Mucosa of rectum (tissue), 2 donors: ENCODE measurements around the gene MRPS12.
"Not testable (repeated sequence)": the region's sequence is repeated elsewhere in the genome, so short reads cannot be mapped to it uniquely, and the experiment has no call there.

Experiments
- H3K27ac ChIP-seq, 2 donors: one replicate each; pipeline ENCODE4 v1.7.0; 2013; ENCODE audit warnings: inconsistent platforms in 2 of 2, low read depth in 2 of 2, low read length in 2 of 2
- H3K27me3 ChIP-seq, 2 donors: one replicate each; pipeline ENCODE4 v1.7.0; 2013; ENCODE audit warnings: low read length in 2 of 2; ENCODE audit not compliant: control insufficient read depth in 2 of 2, insufficient read depth in 2 of 2
- H3K36me3 ChIP-seq, 2 donors: one replicate each; pipeline ENCODE4 v1.7.0; 2013; ENCODE audit warnings: low read length in 2 of 2; ENCODE audit not compliant: control insufficient read depth in 2 of 2, insufficient read depth in 2 of 2
- H3K4me1 ChIP-seq, 2 donors: one replicate each; pipeline ENCODE4 v1.7.0; 2013; ENCODE audit warnings: low read length in 2 of 2, mild to moderate bottlenecking in 1 of 2; ENCODE audit not compliant: control insufficient read depth in 2 of 2, insufficient read depth in 2 of 2
- H3K4me3 ChIP-seq, 2 donors: one replicate each; pipeline ENCODE4 v1.7.0; 2013; ENCODE audit warnings: low read length in 2 of 2
- H3K9ac ChIP-seq, 2 donors: one replicate each; pipeline ENCODE4 v1.7.0; 2013; ENCODE audit warnings: low read length in 2 of 2, low read depth in 1 of 2, mild to moderate bottlenecking in 1 of 2
- H3K9me3 ChIP-seq, 2 donors: one replicate each; pipeline ENCODE4 v1.7.0; 2013; ENCODE audit warnings: low read length in 2 of 2; ENCODE audit not compliant: control insufficient read depth in 2 of 2
- donor health status: healthy.
- donor health status: Normal muscosa, but diverticular disease.

The MRPS12 gene

DNA sequence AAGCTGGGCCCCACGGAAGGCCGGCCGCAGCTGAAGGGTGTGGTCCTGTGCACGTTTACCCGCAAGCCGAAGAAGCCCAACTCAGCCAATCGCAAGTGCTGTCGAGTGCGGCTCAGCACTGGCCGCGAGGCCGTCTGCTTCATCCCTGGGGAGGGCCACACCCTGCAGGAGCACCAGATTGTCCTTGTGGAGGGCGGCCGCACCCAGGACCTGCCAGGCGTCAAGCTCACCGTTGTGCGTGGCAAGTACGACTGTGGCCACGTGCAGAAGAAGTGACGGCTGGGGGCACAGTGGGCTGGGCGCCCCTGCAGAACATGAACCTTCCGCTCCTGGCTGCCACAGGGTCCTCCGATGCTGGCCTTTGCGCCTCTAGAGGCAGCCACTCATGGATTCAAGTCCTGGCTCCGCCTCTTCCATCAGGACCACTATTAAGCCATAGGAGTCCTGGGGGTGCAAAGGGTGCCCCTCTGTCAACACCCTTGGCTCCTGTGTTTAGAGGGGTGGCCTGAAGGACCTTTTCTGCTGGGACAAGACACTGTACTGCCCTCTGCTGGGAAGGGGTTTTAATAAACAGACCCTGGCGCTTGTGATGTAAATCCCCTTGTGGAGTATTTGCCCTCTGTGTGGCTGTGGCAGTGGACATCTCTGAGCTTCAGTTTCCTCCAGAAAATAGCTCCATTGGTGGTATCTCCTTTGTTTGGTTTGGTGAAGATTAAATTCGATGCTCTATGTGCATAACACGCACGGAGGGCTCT, 1.9 kb downstream of the MRPS12 start:
- H3K36me3 ChIP-seq = peaks cover 6 to 13% of the 10 kb centered on the region in 2 donors
- no peak overlapping the region for H3K4me3 ChIP-seq
- H3K4me1 ChIP-seq = peaks cover 8 to 13% of the 10 kb centered on the region in 2 donors
- H3K9ac ChIP-seq = no peak overlapping the region
- no peaks in the 10 kb centered on the region for H3K27me3 ChIP-seq
- H3K27ac ChIP-seq = no peak overlapping the region
- H3K9me3 ChIP-seq = no peaks in the 10 kb centered on the region

DNA sequence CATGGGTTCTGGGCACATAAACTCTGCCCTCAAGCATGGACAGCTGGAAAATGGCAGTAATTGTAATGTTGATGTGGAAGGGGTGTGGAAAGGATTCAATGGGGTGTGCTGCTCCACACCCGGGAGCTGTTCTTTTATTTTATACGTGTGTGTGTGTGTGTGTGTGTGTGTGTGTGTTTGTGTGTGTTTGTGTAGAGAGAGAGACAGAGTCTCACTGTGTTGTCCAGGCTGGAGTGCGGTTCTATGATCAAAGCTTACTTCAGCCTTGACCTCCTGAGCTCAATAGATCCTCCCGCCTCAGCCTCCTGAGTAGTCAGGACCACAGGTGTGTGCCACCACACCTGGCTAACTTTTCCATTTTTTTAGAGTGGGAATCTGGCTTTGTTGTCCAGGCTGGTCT, 2.8 kb downstream of the MRPS12 start:
- H3K4me1 ChIP-seq = peaks cover 8 to 13% of the 10 kb centered on the region in 2 donors
- H3K36me3 ChIP-seq = peaks cover 6 to 13% of the 10 kb centered on the region in 2 donors
- no peak overlapping the region for H3K4me3 ChIP-seq
- no peaks in the 10 kb centered on the region for H3K27me3 ChIP-seq
- H3K27ac ChIP-seq = no peak overlapping the region
- no peak overlapping the region for H3K9ac ChIP-seq
- no peaks in the 10 kb centered on the region for H3K9me3 ChIP-seq

DNA sequence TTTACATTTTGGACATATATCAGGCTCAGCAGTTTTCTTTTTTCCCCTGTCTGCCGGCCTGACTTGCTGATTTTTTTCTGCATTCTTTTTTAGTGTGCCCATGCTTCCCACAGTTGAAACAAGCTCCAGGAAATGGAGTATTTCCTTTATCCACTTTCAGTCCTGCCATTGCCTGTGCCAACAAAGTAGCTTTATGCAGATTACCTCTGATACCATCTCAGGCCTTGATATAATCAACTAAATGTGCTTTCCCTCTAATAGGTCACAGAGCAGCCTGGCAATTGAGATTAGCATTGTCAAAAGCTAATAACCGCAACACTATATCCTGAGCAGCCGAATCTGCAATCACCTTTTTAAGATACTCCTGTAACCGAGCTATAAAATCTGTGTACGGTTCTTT, 9.2 kb downstream of the MRPS12 start:
- H3K9ac ChIP-seq = no peak overlapping the region
- H3K9me3 ChIP-seq = no peaks in the 10 kb centered on the region
- no peaks in the 10 kb centered on the region for H3K36me3 ChIP-seq
- H3K27ac ChIP-seq = no peak overlapping the region
- H3K4me1 ChIP-seq = no peaks in the 10 kb centered on the region
- H3K27me3 ChIP-seq = no peaks in the 10 kb centered on the region
- no peak overlapping the region for H3K4me3 ChIP-seq

DNA sequence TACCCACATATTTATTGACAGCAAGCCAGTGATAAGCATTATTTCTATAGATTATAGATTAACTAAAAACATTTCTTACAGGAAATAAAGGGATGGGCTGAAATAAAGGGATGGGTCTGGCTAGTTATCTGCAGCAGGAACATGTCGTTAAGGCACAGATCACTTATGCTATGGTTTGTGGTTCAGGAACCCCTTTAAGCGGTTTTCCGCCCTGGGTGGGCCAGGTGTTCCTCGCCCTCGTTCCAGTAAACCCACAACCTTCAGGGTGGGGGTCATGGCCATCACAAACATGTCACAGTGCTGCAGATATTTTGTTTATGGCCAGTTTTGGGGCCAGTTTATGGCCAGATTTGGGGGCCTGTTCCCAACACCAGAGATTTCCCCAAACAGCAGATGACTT, 10.7 kb downstream of the MRPS12 start:
- H3K27ac ChIP-seq, H3K27me3 ChIP-seq, H3K4me1 ChIP-seq, H3K9me3 ChIP-seq, H3K36me3 ChIP-seq, H3K4me3 ChIP-seq, H3K9ac ChIP-seq: not testable (repeated sequence)

DNA sequence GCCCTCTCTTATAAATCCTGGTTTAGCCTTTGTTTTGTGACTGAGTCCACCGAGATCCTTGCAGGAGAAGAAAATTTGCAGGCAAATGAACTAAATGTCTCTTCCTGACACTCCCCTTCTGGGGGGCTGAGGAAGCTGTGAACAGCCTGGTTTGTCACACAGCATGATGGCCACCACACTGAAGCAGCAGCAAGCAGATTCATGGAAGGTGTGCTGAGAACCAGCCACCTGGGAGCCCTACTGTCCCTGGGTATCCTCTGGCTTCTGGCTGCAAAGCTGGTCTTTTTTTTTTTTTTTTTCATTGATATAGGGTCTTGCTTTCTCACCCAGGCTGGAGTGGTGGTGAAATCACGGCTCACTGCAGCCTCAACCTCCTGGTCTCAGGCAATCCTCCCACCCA, 11.2 kb downstream of the MRPS12 start:
- Histone ChIP-seq H3K4me3 (no peak overlapping the region), H3K36me3 (no peaks in the 10 kb centered on the region), H3K9ac (no peak overlapping the region), H3K9me3 (no peaks in the 10 kb centered on the region), H3K27ac (no peak overlapping the region), H3K4me1 (no peaks in the 10 kb centered on the region), H3K27me3 (no peaks in the 10 kb centered on the region)

- Histone ChIP-seq H3K9me3 (no peaks in the 10 kb centered on the region), H3K4me3 (no peak overlapping the region), H3K4me1 (no peaks in the 10 kb centered on the region), H3K9ac (no peak overlapping the region), H3K27ac (no peak overlapping the region), H3K36me3 (no peaks in the 10 kb centered on the region), H3K27me3 (no peaks in the 10 kb centered on the region)
Observed at GRCh38 chr19:38942471-38943181, 11.9 kb downstream of the MRPS12 start.

DNA sequence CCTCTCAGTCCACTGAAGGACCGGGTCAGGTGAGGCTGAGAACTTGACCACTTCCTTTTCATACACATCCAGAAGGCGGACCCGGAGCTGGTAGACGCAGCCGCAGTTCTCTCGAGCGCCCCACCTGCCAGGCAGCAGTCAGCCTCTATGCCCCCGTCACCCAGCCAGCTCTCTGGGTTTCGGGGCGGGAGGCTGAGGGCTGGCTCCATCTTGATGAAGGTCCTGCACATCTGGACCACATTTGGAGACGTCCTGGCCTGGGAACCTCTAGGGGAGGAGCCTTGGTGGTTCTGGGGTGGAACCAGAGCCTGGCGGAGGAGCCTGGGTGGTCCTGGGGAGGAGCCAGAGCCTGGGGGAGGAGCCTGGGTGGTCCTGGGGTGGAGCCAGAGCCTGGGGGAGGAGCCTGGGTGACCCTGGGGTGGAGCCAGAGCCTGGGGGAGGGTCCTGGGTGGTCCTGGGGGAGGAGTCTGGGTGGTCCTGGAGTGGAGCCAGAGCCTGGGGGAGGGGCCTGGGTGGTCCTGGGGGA, 14.3 kb downstream of the MRPS12 start:
- Histone ChIP-seq H3K9ac (no peak overlapping the region), H3K4me1 (peaks cover 0 to under 1% of the 10 kb centered on the region in 2 donors), H3K9me3 (no peaks in the 10 kb centered on the region), H3K27ac (no peak overlapping the region), H3K36me3 (no peaks in the 10 kb centered on the region), H3K27me3 (no peaks in the 10 kb centered on the region), H3K4me3 (no peak overlapping the region)

DNA sequence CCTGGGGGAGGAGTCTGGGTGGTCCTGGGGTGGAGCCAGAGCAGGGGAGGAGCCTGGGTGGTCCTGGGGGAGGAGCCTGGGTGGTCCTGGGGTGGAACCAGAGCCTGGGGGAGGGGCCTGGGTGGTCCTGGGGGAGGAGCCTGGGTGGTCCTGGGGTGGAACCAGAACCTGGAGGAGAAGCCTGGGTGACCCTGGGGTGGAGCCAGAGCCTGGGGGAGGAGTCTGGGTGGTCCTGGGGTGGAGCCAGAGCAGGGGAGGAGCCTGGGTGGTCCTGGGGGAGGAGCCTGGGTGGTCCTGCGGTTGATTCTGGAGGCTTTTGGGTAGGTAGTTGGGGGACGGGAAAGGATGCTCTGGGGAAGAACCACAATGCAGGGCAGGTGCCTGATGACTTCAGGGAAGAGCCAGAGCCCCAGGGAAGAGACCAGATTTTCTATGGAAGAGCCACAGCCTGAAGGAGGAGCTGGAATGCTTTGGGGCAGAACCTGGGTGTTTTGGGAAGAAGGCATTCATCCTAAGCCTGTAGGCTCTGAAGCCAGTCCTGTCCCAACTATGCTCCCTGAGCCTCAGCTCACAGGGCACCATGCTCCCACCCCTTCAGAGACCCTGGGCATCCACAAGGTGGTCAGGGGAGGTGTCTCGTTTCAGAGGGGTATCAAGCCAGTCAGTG, 15.0 kb downstream of the MRPS12 start:
- Histone ChIP-seq H3K36me3 (no peaks in the 10 kb centered on the region), H3K9ac (no peak overlapping the region), H3K9me3 (no peaks in the 10 kb centered on the region), H3K27ac (no peak overlapping the region), H3K27me3 (no peaks in the 10 kb centered on the region), H3K4me1 (peaks cover 0 to 4% of the 10 kb centered on the region in 2 donors), H3K4me3 (no peak overlapping the region)

DNA sequence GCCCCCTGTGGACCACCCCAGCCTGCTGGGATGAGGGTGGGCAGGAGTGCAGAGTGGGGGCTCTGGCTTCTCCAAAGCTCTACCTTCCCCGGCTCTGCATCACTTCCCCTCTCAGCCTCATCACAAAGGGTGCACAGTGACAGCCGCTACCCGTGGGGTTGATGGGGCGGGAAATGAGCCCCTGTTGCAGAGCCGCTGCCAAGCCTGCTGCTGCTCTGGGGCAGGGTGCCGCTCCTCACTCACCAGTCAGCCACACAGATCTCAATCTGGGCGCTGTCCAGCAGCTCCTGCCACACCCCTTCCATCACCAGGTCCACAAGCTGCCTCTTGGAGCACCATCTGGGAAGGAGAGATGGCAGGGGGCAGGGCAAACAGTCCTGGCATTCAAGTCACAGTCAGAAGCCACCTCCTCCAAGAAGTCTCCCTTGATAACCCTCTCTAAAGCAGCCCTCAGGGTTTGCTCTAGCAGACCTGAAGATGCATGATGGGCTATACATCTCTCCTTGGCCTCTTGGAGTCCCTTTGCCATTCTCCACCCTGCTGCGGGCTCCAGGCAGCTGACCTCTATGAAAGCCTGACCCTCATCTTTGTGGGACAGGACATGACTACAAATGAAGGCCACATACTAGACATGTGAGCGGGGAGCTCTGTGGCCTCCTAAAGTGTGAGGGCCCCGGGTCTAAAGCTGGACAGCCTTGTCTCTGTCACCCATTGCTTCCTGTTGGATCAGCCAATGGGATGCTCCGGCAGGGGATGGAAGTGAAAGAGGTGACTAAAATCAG, 15.7 kb downstream of the MRPS12 start:
- Histone ChIP-seq H3K4me1 (peaks cover 0 to 4% of the 10 kb centered on the region in 2 donors), H3K4me3 (no peak overlapping the region), H3K36me3 (no peaks in the 10 kb centered on the region), H3K27me3 (no peaks in the 10 kb centered on the region), H3K9ac (no peak overlapping the region), H3K27ac (no peak overlapping the region), H3K9me3 (no peaks in the 10 kb centered on the region)
